DOHH2 (cell line): ENCODE measurements around the gene CARS2.

ENCODE experiments used
- CTCF ChIP-seq: fragments of 200-600 bp; sonication (generic); IDR thresholded peaks from one replicate; pipeline ENCODE4 v1.5.1; 2014; ENCODE audit warnings: antibody characterized with exemption, mild to moderate bottlenecking, low read depth, low read length; ENCODE audit not compliant: poor library complexity, severe bottlenecking
- EZH2phosphoT487 ChIP-seq: fragments of 200-600 bp; sonication (generic); IDR thresholded peaks from 2 replicates; pipeline ENCODE4 v1.6.1; 2017; ENCODE audit warnings: borderline replicate concordance, mild to moderate bottlenecking, antibody characterized with exemption, low read length, moderate library complexity, mixed read lengths

- TF ChIP-seq CTCF (no peak), EZH2phosphoT487 (no peak)
Measured at GRCh38 chr13:110681868-110682550, 23.9 kb downstream of the CARS2 start.
